Mesenchymal stem cell (in vitro differentiated cells and primary cell): Measurements from ENCODE around the gene TJP1.

Experiments
- DNase-seq: peaks from one replicate; pipeline ENCODE4 v3.0.0-alpha.2; 2013
- H2AFZ ChIP-seq: one replicate; pipeline ENCODE4 v1.6.1; 2013; ENCODE audit warnings: low read depth, mild to moderate bottlenecking, control low read depth, inconsistent platforms, low read length, moderate library complexity
- H2AK5ac ChIP-seq: 2 replicates; pipeline ENCODE4 v1.6.1; 2013; ENCODE audit warnings: low read length, moderate library complexity, mild to moderate bottlenecking, inconsistent platforms; ENCODE audit not compliant: severe bottlenecking
- H2BK120ac ChIP-seq: one replicate; pipeline ENCODE4 v1.6.1; 2013; ENCODE audit warnings: low read depth, mild to moderate bottlenecking, inconsistent platforms, low read length, moderate library complexity
- H2BK12ac ChIP-seq, 2 experiments: one replicate each; pipeline ENCODE4 v1.6.1; 2013; ENCODE audit warnings: inconsistent platforms in 2 of 2, low read length in 2 of 2, mild to moderate bottlenecking in 2 of 2, moderate library complexity in 2 of 2, control low read depth in 1 of 2
- H2BK15ac ChIP-seq: one replicate; pipeline ENCODE4 v1.6.1; 2013; ENCODE audit warnings: mild to moderate bottlenecking, low read depth, inconsistent platforms; ENCODE audit not compliant: poor library complexity, severe bottlenecking
- H2BK5ac ChIP-seq: 2 replicates; pipeline ENCODE4 v1.6.1; 2013; ENCODE audit warnings: low read depth, mild to moderate bottlenecking, low read length, control low read depth, inconsistent platforms; ENCODE audit not compliant: poor library complexity, severe bottlenecking
- H3K14ac ChIP-seq, 2 experiments: one replicate each; pipeline ENCODE4 v1.6.1; 2013; ENCODE audit warnings: inconsistent platforms in 2 of 2, low read length in 2 of 2, control low read depth in 1 of 2, mild to moderate bottlenecking in 1 of 2, moderate library complexity in 1 of 2
- H3K18ac ChIP-seq, 2 experiments: one replicate each; pipeline ENCODE4 v1.6.1; 2013; ENCODE audit warnings: inconsistent platforms in 2 of 2, low read length in 2 of 2, control low read depth in 1 of 2, low read depth in 1 of 2, mild to moderate bottlenecking in 1 of 2
- H3K23ac ChIP-seq, 2 experiments: one replicate each; pipeline ENCODE4 v1.6.1; 2013; ENCODE audit warnings: inconsistent platforms in 2 of 2, low read length in 2 of 2, mild to moderate bottlenecking in 2 of 2, moderate library complexity in 2 of 2, control low read depth in 1 of 2
- H3K27ac ChIP-seq: 2 replicates; pipeline ENCODE4 v1.5.1; 2013; ENCODE audit warnings: mild to moderate bottlenecking, moderate library complexity, low read length, control low read depth, inconsistent platforms; ENCODE audit not compliant: poor library complexity, severe bottlenecking
- H3K27me3 ChIP-seq, 2 experiments: 2 replicates each; pipeline versions ENCODE4 v1.6.1 to v1.7.0; 2013; ENCODE audit warnings: low read length in 2 of 2, mild to moderate bottlenecking in 2 of 2, moderate library complexity in 2 of 2, control low read depth in 1 of 2, inconsistent platforms in 1 of 2; ENCODE audit not compliant: control insufficient read depth in 1 of 2, insufficient read depth in 1 of 2
- H3K36me3 ChIP-seq, 2 experiments: 2 replicates each; pipeline versions ENCODE4 v1.6.1 to v1.7.0; 2013; ENCODE audit warnings: low read length in 2 of 2, control low read depth in 1 of 2, inconsistent platforms in 1 of 2, low read depth in 1 of 2, mild to moderate bottlenecking in 1 of 2; ENCODE audit not compliant: insufficient read depth in 2 of 2, control insufficient read depth in 1 of 2
- H3K4ac ChIP-seq, 2 experiments: one replicate each; pipeline ENCODE4 v1.6.1; 2013; ENCODE audit warnings: inconsistent platforms in 2 of 2, low read length in 2 of 2, mild to moderate bottlenecking in 2 of 2, moderate library complexity in 2 of 2, control low read depth in 1 of 2, low read depth in 1 of 2
- H3K4me1 ChIP-seq: 2 replicates; pipeline ENCODE4 v1.6.1; 2013; ENCODE audit warnings: low read depth, low read length, control low read depth; ENCODE audit not compliant: control insufficient read depth, insufficient read depth
- H3K4me2 ChIP-seq: 2 replicates; pipeline ENCODE4 v1.6.1; 2013; ENCODE audit warnings: low read length, mild to moderate bottlenecking, inconsistent platforms; ENCODE audit not compliant: poor library complexity, severe bottlenecking
- H3K4me3 ChIP-seq, 2 experiments: 2 replicates each; pipeline versions ENCODE4 v1.5.1 to v1.7.0; 2013; ENCODE audit warnings: low read length in 2 of 2, mild to moderate bottlenecking in 2 of 2, control low read depth in 1 of 2, low read depth in 1 of 2; ENCODE audit not compliant: insufficient read depth in 1 of 2
- H3K79me1 ChIP-seq: replicated peaks from 2 replicates; pipeline ENCODE4 v1.6.1; 2013; ENCODE audit warnings: mild to moderate bottlenecking, control low read depth, low read length, inconsistent platforms; ENCODE audit not compliant: poor library complexity, severe bottlenecking
- H3K9ac ChIP-seq: 2 replicates; pipeline ENCODE4 v1.7.0; 2013; ENCODE audit warnings: mild to moderate bottlenecking, low read length, moderate library complexity
- H3K9me3 ChIP-seq: 2 replicates; pipeline ENCODE4 v1.7.0; 2013; ENCODE audit warnings: mild to moderate bottlenecking, low read length; ENCODE audit not compliant: control insufficient read depth
- H4K8ac ChIP-seq: one replicate; pipeline ENCODE4 v1.6.1; 2013; ENCODE audit warnings: inconsistent platforms, mild to moderate bottlenecking, low read length, moderate library complexity
- H4K91ac ChIP-seq: one replicate; pipeline ENCODE4 v1.6.1; 2013; ENCODE audit warnings: mild to moderate bottlenecking, low read length, inconsistent platforms
- WGBS: methylation state at CpG from one replicate; pipeline ENCODE4 v1.1.7; 2013; ENCODE audit warnings: mixed read lengths; 5-methylcytosine and 5-hydroxymethylcytosine counted together

The TJP1 gene

GRCh38 chr15:29840054-29840453, 17.8 kb upstream of the TJP1 start:
- Histone ChIP-seq H3K4me1 (peaks cover 10% of the 10 kb centered on the region), H2BK12ac (no peak overlapping the region), H3K4ac (peak overlapping the region in 1 of 2 experiments; percentile 46), H3K27ac (no peak overlapping the region), H3K9me3 (no peaks in the 10 kb centered on the region), H3K4me2 (no peak overlapping the region), H3K4me3 (no peak overlapping the region), H2AK5ac (no peak overlapping the region), H3K23ac (no peak overlapping the region), H2AFZ (no peak overlapping the region), H3K36me3 (no peaks in the 10 kb centered on the region), H3K14ac (no peak overlapping the region), H3K27me3 (no peaks in the 10 kb centered on the region), H2BK15ac (no peak overlapping the region), H4K8ac (no peak overlapping the region), H2BK5ac (no peak overlapping the region), H4K91ac (no peak overlapping the region), H3K79me1 (peaks cover 1% of the 10 kb centered on the region), H2BK120ac (no peak overlapping the region), H3K9ac (no peak overlapping the region), H3K18ac (no peak overlapping the region)
- DNase-seq: no peak
- 96% methylated on average over 3 of the region's 3 CpGs for WGBS

- H3K14ac ChIP-seq: no peak overlapping the region
- H3K79me1 ChIP-seq: peaks cover 1% of the 10 kb centered on the region
- no peak overlapping the region for H2AFZ ChIP-seq
- no peak overlapping the region for H2BK120ac ChIP-seq
- H3K9me3 ChIP-seq: no peaks in the 10 kb centered on the region
- H3K4me2 ChIP-seq: no peak overlapping the region
- H3K4me3 ChIP-seq: no peak overlapping the region
- H2BK12ac ChIP-seq: peak overlapping the region in 1 of 2 experiments; percentile 13
- 100% methylated on average over 2 of the region's 3 CpGs for WGBS
- no peak overlapping the region for H2AK5ac ChIP-seq
- DNase-seq: no peak
- peaks cover 2% of the 10 kb centered on the region for H3K4me1 ChIP-seq
- H3K36me3 ChIP-seq: no peaks in the 10 kb centered on the region
- no peak overlapping the region for H4K8ac ChIP-seq
- H2BK5ac ChIP-seq: no peak overlapping the region
- H2BK15ac ChIP-seq: no peak overlapping the region
- no peak overlapping the region for H4K91ac ChIP-seq
- H3K9ac ChIP-seq: no peak overlapping the region
- H3K4ac ChIP-seq: no peak overlapping the region
- H3K23ac ChIP-seq: no peak overlapping the region
- H3K18ac ChIP-seq: no peak overlapping the region
- no peak overlapping the region for H3K27ac ChIP-seq
- H3K27me3 ChIP-seq: no peaks in the 10 kb centered on the region
Measured at GRCh38 chr15:29838352-29839010, 16.2 kb upstream of the TJP1 start.

GRCh38 chr15:29835301-29835700, 13.0 kb upstream of the TJP1 start:
- H2AFZ ChIP-seq: no peak overlapping the region
- no peak overlapping the region for H3K23ac ChIP-seq
- H3K79me1 ChIP-seq: no peaks in the 10 kb centered on the region
- no peak overlapping the region for H3K4ac ChIP-seq
- WGBS: 21% methylated on average over 1 of the region's 4 CpGs
- no peak overlapping the region for H4K91ac ChIP-seq
- no peak overlapping the region for H2AK5ac ChIP-seq
- no peak for DNase-seq
- no peak overlapping the region for H3K27ac ChIP-seq
- no peak overlapping the region for H3K4me3 ChIP-seq
- no peaks in the 10 kb centered on the region for H3K27me3 ChIP-seq
- H3K9ac ChIP-seq: no peak overlapping the region
- no peaks in the 10 kb centered on the region for H3K4me1 ChIP-seq
- H2BK120ac ChIP-seq: no peak overlapping the region
- H2BK5ac ChIP-seq: no peak overlapping the region
- no peak overlapping the region for H2BK15ac ChIP-seq
- no peak overlapping the region for H4K8ac ChIP-seq
- peak overlapping the region in 1 of 2 experiments; percentile 74 for H3K18ac ChIP-seq
- no peak overlapping the region for H3K14ac ChIP-seq
- H3K36me3 ChIP-seq: no peaks in the 10 kb centered on the region
- no peak overlapping the region for H3K4me2 ChIP-seq
- peak overlapping the region in 1 of 2 experiments; percentile 71 for H2BK12ac ChIP-seq
- no peaks in the 10 kb centered on the region for H3K9me3 ChIP-seq

GRCh38 chr15:29832709-29833108, 10.4 kb upstream of the TJP1 start:
- no peak for DNase-seq
- no peak overlapping the region for H3K9ac ChIP-seq
- H4K8ac ChIP-seq: no peak overlapping the region
- no peak overlapping the region for H3K14ac ChIP-seq
- no peak overlapping the region for H2AK5ac ChIP-seq
- no peak overlapping the region for H2BK5ac ChIP-seq
- H3K27ac ChIP-seq: no peak overlapping the region
- H3K23ac ChIP-seq: no peak overlapping the region
- no peak overlapping the region for H2BK15ac ChIP-seq
- no peak overlapping the region for H4K91ac ChIP-seq
- no peaks in the 10 kb centered on the region for H3K9me3 ChIP-seq
- H3K4ac ChIP-seq: no peak overlapping the region
- H3K27me3 ChIP-seq: no peaks in the 10 kb centered on the region
- 59% methylated on average over 3 of the region's 3 CpGs for WGBS
- no peak overlapping the region for H2BK120ac ChIP-seq
- H3K4me3 ChIP-seq: no peak overlapping the region
- H2AFZ ChIP-seq: no peak overlapping the region
- H2BK12ac ChIP-seq: no peak overlapping the region
- H3K36me3 ChIP-seq: no peaks in the 10 kb centered on the region
- H3K4me1 ChIP-seq: no peaks in the 10 kb centered on the region
- H3K18ac ChIP-seq: no peak overlapping the region
- no peak overlapping the region for H3K4me2 ChIP-seq
- no peaks in the 10 kb centered on the region for H3K79me1 ChIP-seq
